DND-41 (cell line): Measurements from ENCODE around the gene MKLN1.

Experiments
- ATAC-seq: fragments of 200-7000 bp; cut with Tn5 transposase; 3 replicates; pipeline ENCODE4 v1.9.1; 2021; ENCODE audit warnings: low read depth; ENCODE audit not compliant: insufficient read depth
- DNase-seq: peaks from one replicate; pipeline ENCODE4 v3.0.0-alpha.2; 2020
- H2AFZ ChIP-seq: 2 replicates; pipeline ENCODE4 v1.6.0; 2012; ENCODE audit warnings: low read depth, low read length
- H3K27ac ChIP-seq: 2 replicates; pipeline ENCODE4 v1.5.1; 2012; ENCODE audit warnings: low read length, inconsistent platforms
- H3K27me3 ChIP-seq: fragments of 200-600 bp; sonication (generic); 2 replicates; pipeline ENCODE4 v1.6.0; 2012; ENCODE audit warnings: low read length, mild to moderate bottlenecking, inconsistent platforms; ENCODE audit not compliant: insufficient read depth, poor library complexity
- H3K36me3 ChIP-seq: 2 replicates; pipeline ENCODE4 v1.5.1; 2012; ENCODE audit warnings: low read length, inconsistent platforms; ENCODE audit not compliant: insufficient read depth
- H3K4me1 ChIP-seq: 2 replicates; pipeline ENCODE4 v1.5.1; 2012; ENCODE audit warnings: mild to moderate bottlenecking, low read length; ENCODE audit not compliant: insufficient read depth
- H3K4me2 ChIP-seq: 2 replicates; pipeline ENCODE4 v1.6.0; 2012; ENCODE audit warnings: mild to moderate bottlenecking, moderate library complexity, low read length, inconsistent platforms; ENCODE audit not compliant: insufficient read depth
- H3K4me3 ChIP-seq, 2 experiments: fragments of 200-600 bp in 1 of 2; shearing (Covaris generic) in 1 of 2; 2 replicates each; pipeline ENCODE4 v1.5.1; 2012 to 2016; ENCODE audit warnings: inconsistent platforms in 2 of 2, low read length in 2 of 2, mild to moderate bottlenecking in 2 of 2, low read depth in 1 of 2, moderate library complexity in 1 of 2
- H3K79me2 ChIP-seq: 2 replicates; pipeline ENCODE4 v1.6.0; 2012; ENCODE audit warnings: low read length, inconsistent platforms; ENCODE audit not compliant: insufficient read depth
- H3K9ac ChIP-seq: 2 replicates; pipeline ENCODE4 v1.6.0; 2012; ENCODE audit warnings: low read depth, mild to moderate bottlenecking, inconsistent platforms, low read length, moderate library complexity
- H3K9me3 ChIP-seq: 2 replicates; pipeline ENCODE4 v1.5.1; 2012; ENCODE audit warnings: low read length, moderate library complexity, mild to moderate bottlenecking, inconsistent platforms; ENCODE audit not compliant: insufficient read depth, severe bottlenecking
- H4K20me1 ChIP-seq: 2 replicates; pipeline ENCODE4 v1.6.0; 2012; ENCODE audit warnings: low read length; ENCODE audit not compliant: insufficient read depth
- EZH2 ChIP-seq: IDR thresholded peaks from 3 replicates; pipeline ENCODE4 v1.6.1; 2012; ENCODE audit warnings: borderline replicate concordance, low read depth, mild to moderate bottlenecking, moderate library complexity, low read length, inconsistent platforms; ENCODE audit not compliant: severe bottlenecking
- TF ChIP-seq, protein P1 (sequence below): IDR thresholded peaks from 2 replicates; pipeline ENCODE4 v1.5.1; 2012; ENCODE audit warnings: borderline replicate concordance, low read length, moderate library complexity, mild to moderate bottlenecking; ENCODE audit not compliant: poor library complexity, severe bottlenecking; ENCODE audit errors: extremely low read depth

Gene MKLN1

DNA sequence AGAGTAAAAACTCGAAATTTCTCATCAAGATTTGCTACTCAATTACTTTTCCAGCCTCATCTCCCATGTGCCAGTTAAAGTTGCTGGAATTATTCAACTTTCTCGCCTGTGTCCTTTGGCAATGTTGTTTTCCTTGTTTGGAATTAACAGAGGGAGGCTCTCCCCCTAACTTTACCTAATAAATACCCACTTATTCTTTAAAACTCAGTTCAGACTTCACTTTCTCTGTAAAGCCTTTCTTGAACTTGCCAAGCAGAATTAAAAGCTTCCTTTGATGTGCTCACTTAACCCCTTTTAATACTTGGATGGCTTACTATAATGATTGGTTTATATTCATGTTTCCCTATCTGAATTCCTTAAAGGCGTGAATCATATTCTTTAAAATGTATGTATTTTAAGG lies 104.1 kb downstream of the MKLN1 start:
- DNase-seq (no peak), ATAC-seq (no peak)
- Histone ChIP-seq H3K36me3 (peaks cover 68% of the 10 kb centered on the region), H3K27ac (no peak overlapping the region), H3K9ac (no peak overlapping the region), H3K4me3 (no peak overlapping the region), H3K27me3 (no peaks in the 10 kb centered on the region), H3K79me2 (peaks cover 2% of the 10 kb centered on the region; the same call in 1 of the 2 replicates), H3K9me3 (no peaks in the 10 kb centered on the region), H3K4me1 (no peaks in the 10 kb centered on the region), H3K4me2 (no peak overlapping the region), H2AFZ (no peak overlapping the region), H4K20me1 (no peaks in the 10 kb centered on the region)
- TF ChIP-seq, protein P1, sequence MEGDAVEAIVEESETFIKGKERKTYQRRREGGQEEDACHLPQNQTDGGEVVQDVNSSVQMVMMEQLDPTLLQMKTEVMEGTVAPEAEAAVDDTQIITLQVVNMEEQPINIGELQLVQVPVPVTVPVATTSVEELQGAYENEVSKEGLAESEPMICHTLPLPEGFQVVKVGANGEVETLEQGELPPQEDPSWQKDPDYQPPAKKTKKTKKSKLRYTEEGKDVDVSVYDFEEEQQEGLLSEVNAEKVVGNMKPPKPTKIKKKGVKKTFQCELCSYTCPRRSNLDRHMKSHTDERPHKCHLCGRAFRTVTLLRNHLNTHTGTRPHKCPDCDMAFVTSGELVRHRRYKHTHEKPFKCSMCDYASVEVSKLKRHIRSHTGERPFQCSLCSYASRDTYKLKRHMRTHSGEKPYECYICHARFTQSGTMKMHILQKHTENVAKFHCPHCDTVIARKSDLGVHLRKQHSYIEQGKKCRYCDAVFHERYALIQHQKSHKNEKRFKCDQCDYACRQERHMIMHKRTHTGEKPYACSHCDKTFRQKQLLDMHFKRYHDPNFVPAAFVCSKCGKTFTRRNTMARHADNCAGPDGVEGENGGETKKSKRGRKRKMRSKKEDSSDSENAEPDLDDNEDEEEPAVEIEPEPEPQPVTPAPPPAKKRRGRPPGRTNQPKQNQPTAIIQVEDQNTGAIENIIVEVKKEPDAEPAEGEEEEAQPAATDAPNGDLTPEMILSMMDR: no peak
- TF ChIP-seq EZH2: no peak

DNA sequence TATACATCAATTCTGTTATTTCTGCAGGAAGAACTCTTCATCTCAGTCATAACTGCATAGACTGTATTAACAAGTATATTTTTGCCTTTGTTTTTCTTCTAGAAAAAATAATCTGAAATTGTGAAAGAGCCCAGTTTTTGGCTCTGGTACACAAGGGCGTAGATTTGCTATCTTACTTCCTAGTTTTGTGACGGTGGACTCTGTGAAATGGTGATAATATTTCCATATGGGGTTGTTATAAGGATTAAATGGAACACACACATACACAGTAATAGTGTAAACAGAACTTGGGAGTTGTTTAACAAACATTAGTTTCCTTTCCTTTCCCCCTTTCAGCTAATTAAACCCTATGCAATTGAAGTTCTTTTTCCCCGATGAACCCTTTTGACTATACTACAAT lies 108.7 kb downstream of the MKLN1 start:
- Histone ChIP-seq H3K36me3 (peaks cover 84% of the 10 kb centered on the region), H3K4me1 (no peaks in the 10 kb centered on the region), H3K27me3 (no peaks in the 10 kb centered on the region), H3K4me3 (no peak overlapping the region), H3K9ac (no peak overlapping the region), H4K20me1 (no peaks in the 10 kb centered on the region), H2AFZ (no peak overlapping the region), H3K79me2 (peaks cover 2% of the 10 kb centered on the region; the same call in 1 of the 2 replicates), H3K27ac (no peak overlapping the region), H3K9me3 (no peaks in the 10 kb centered on the region), H3K4me2 (no peak overlapping the region)
- TF ChIP-seq EZH2: no peak
- TF ChIP-seq, protein P1: no peak
- DNase-seq (no peak), ATAC-seq (no peak)

DNA sequence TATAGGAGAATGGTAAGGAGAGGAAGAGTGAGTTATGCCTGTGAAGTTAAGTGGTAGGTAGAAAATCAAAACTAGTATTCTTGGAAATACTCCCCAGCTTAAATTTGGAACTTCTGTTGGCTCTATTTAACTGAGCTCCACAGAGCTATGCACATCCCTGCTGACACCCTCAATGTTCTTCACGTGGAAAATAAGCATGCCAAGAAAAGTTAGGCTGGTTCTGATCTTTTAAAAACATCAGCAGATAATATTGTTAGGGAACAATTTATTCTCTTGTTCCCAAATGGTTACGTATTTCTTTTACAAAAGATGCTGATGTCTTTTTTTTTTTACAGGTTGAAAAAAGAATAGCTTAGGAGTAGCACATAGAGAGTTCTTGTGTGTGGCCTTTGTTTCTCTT lies 111.3 kb downstream of the MKLN1 start:
- Histone ChIP-seq H3K9ac (no peak overlapping the region), H3K4me2 (no peak overlapping the region), H3K4me1 (no peaks in the 10 kb centered on the region), H4K20me1 (no peaks in the 10 kb centered on the region), H3K9me3 (no peaks in the 10 kb centered on the region), H3K79me2 (no peaks in the 10 kb centered on the region; the same call in 1 of the 2 replicates), H3K4me3 (no peak overlapping the region), H3K36me3 (peaks cover 71% of the 10 kb centered on the region), H3K27ac (no peak overlapping the region), H3K27me3 (no peaks in the 10 kb centered on the region), H2AFZ (no peak overlapping the region)
- DNase-seq: no peak
- no peak for ATAC-seq
- TF ChIP-seq, protein P1: no peak
- no peak for TF ChIP-seq EZH2

DNA sequence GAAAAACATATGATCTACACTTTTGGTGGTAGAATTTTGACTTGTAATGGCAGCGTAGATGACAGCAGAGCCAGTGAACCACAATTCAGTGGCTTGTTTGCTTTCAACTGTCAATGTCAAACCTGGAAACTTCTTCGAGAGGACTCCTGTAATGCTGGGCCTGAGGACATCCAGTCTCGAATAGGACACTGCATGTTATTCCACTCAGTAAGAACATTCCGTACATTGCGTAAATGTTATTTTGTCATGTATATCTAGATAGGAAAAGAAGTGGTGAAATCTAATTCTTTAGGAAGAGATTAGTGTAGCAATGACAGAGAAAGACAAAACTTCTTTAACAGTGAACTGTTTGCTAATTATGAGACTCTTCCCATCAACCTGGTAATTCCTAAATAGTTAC lies 115.8 kb downstream of the MKLN1 start:
- Histone ChIP-seq H3K79me2 (no peaks in the 10 kb centered on the region), H3K27ac (no peak overlapping the region), H3K4me3 (no peak overlapping the region), H3K4me2 (no peak overlapping the region), H2AFZ (no peak overlapping the region), H3K27me3 (no peaks in the 10 kb centered on the region), H3K4me1 (no peaks in the 10 kb centered on the region), H3K9ac (no peak overlapping the region), H3K9me3 (no peaks in the 10 kb centered on the region), H4K20me1 (no peaks in the 10 kb centered on the region), H3K36me3 (peaks cover 54% of the 10 kb centered on the region)
- ATAC-seq (no peak), DNase-seq (no peak)
- no peak for TF ChIP-seq EZH2
- TF ChIP-seq, protein P1: no peak
